Parathyroid adenoma (tissue), 2 donors: ENCODE measurements around the gene EHHADH.
"Not testable (repeated sequence)": the region's sequence is repeated elsewhere in the genome, so short reads cannot be mapped to it uniquely, and the experiment has no call there.

ENCODE experiments used
- H2AFZ ChIP-seq: fragments of 300-600 bp; sonication (generic); one replicate; pipeline ENCODE4 v1.7.0; 2017; ENCODE audit warnings: antibody characterized with exemption, mild to moderate bottlenecking
- H3K27ac ChIP-seq: fragments of 300-600 bp; sonication (generic); one replicate; pipeline ENCODE4 v1.7.0; 2017
- H3K27me3 ChIP-seq: fragments of 300-600 bp; sonication (generic); one replicate; pipeline ENCODE4 v1.7.0; 2017; ENCODE audit warnings: low read length; ENCODE audit not compliant: control insufficient read depth, insufficient read depth
- H3K36me3 ChIP-seq: fragments of 300-600 bp; sonication (generic); one replicate; pipeline ENCODE4 v1.7.0; 2017; ENCODE audit warnings: low read length; ENCODE audit not compliant: control insufficient read depth, insufficient read depth
- H3K4me1 ChIP-seq: fragments of 300-600 bp; sonication (generic); one replicate; pipeline ENCODE4 v1.7.0; 2017; ENCODE audit warnings: control low read depth
- H3K4me2 ChIP-seq: fragments of 300-600 bp; sonication (generic); one replicate; pipeline ENCODE4 v1.7.0; 2017; ENCODE audit warnings: low read length
- H3K4me3 ChIP-seq: fragments of 300-600 bp; sonication (generic); one replicate; pipeline ENCODE4 v1.7.0; 2017; ENCODE audit warnings: low read depth, low read length
- H3K79me2 ChIP-seq: fragments of 300-600 bp; sonication (generic); one replicate; pipeline ENCODE4 v1.7.0; 2017; ENCODE audit warnings: control low read depth
- H3K9ac ChIP-seq: fragments of 300-600 bp; sonication (generic); one replicate; pipeline ENCODE4 v1.7.0; 2017; ENCODE audit warnings: mild to moderate bottlenecking
- H3K9me3 ChIP-seq: fragments of 300-600 bp; sonication (generic); one replicate; pipeline ENCODE4 v1.7.0; 2017; ENCODE audit warnings: low read length; ENCODE audit not compliant: control insufficient read depth
- CTCF ChIP-seq: fragments of 300-600 bp; sonication (generic); IDR thresholded peaks from one replicate; pipeline ENCODE4 v1.7.0; 2017; ENCODE audit warnings: antibody characterized with exemption, mild to moderate bottlenecking
- donor health status: primary hyperparathyroidism.

EHHADH gene

GRCh38 chr3:185253645-185254410 lies at the start of gene EHHADH:
TSS of gene EHHADH (minus strand) at chr3:185254049. CDS start at chr3:185254022, 27 bp downstream.
- Histone ChIP-seq H3K4me3 (peak within 1 kb of the TSS; percentile 57), H3K27ac (peak within 1 kb of the TSS; percentile 37), H3K4me1 (no peaks in the 10 kb centered on the region), H3K36me3 (no peaks in the 10 kb centered on the region), H3K79me2 (no peaks in the 10 kb centered on the region), H2AFZ (peak within 1 kb of the TSS; percentile 96), H3K9ac (no peak within 1 kb of the TSS), H3K9me3 (no peaks in the 10 kb centered on the region), H3K4me2 (peak within 1 kb of the TSS; percentile 69), H3K27me3 (no peaks in the 10 kb centered on the region)
- TF ChIP-seq CTCF, result no peak

- not testable (repeated sequence) for H3K36me3 ChIP-seq, H3K27ac ChIP-seq, H3K27me3 ChIP-seq, H3K4me3 ChIP-seq, H3K9ac ChIP-seq, H3K4me2 ChIP-seq, H2AFZ ChIP-seq, H3K4me1 ChIP-seq, H3K79me2 ChIP-seq, H3K9me3 ChIP-seq
These were observed 46.1 kb upstream of the EHHADH start for GRCh38 chr3:185299918-185300426.

GRCh38 chr3:185297867-185298266 lies 44.0 kb upstream of the EHHADH start:
- H3K27me3 ChIP-seq, result no peaks in the 10 kb centered on the region
- no peaks in the 10 kb centered on the region for H3K4me1 ChIP-seq
- no peak overlapping the region for H3K4me3 ChIP-seq
- H3K27ac ChIP-seq, result no peak overlapping the region
- H3K9ac ChIP-seq, result no peak overlapping the region
- H3K36me3 ChIP-seq, result no peaks in the 10 kb centered on the region
- H3K4me2 ChIP-seq, result no peak overlapping the region
- no peak overlapping the region for H2AFZ ChIP-seq
- no peaks in the 10 kb centered on the region for H3K79me2 ChIP-seq
- TF ChIP-seq CTCF, result no peak
- H3K9me3 ChIP-seq, result no peaks in the 10 kb centered on the region

GRCh38 chr3:185292238-185292637 lies 38.4 kb upstream of the EHHADH start:
- Histone ChIP-seq H3K79me2 (no peaks in the 10 kb centered on the region), H3K36me3 (no peaks in the 10 kb centered on the region), H3K4me1 (no peaks in the 10 kb centered on the region)

GRCh38 chr3:185290266-185290665 lies 36.4 kb upstream of the EHHADH start:
- Histone ChIP-seq H3K4me3 (no peak overlapping the region), H3K4me2 (no peak overlapping the region), H3K36me3 (no peaks in the 10 kb centered on the region), H2AFZ (no peak overlapping the region), H3K27ac (no peak overlapping the region), H3K27me3 (no peaks in the 10 kb centered on the region), H3K79me2 (no peaks in the 10 kb centered on the region), H3K9ac (no peak overlapping the region), H3K9me3 (no peaks in the 10 kb centered on the region), H3K4me1 (no peaks in the 10 kb centered on the region)
- no peak for TF ChIP-seq CTCF

More at GRCh38 chr3:185292238-185292637, 38.4 kb upstream of the EHHADH start:
- Histone ChIP-seq H3K9me3 (no peaks in the 10 kb centered on the region), H3K9ac (no peak overlapping the region), H3K4me2 (no peak overlapping the region), H2AFZ (no peak overlapping the region), H3K4me3 (no peak overlapping the region), H3K27ac (no peak overlapping the region), H3K27me3 (no peaks in the 10 kb centered on the region)
- no peak for TF ChIP-seq CTCF
